GM23338 (cell line): ENCODE results near the gene GTF3C2. TPM values are rescaled to one million over a fixed set of nuclear protein-coding genes. Genes with fewer than 3 reads are reported as not detected.

Experiments
- ATAC-seq: fragments of 200-7000 bp; cut with Tn5 transposase; 3 replicates; pipeline ENCODE4 v1.9.1; 2020
- DNase-seq: peaks from one replicate; pipeline ENCODE4 v3.0.0-alpha.2; 2015; ENCODE audit warnings: low spot score
- H2AFZ ChIP-seq: fragments of 200-600 bp; sonication (generic); 2 replicates; pipeline ENCODE4 v1.8.0; 2016; ENCODE audit warnings: antibody characterized with exemption, mild to moderate bottlenecking, moderate library complexity
- H3F3A ChIP-seq: fragments of 200-600 bp; sonication (generic); replicated peaks from 2 replicates; pipeline ENCODE4 v1.8.0; 2017; ENCODE audit warnings: antibody characterized with exemption, mixed run types, low read depth
- H3K27ac ChIP-seq: fragments of 200-600 bp; sonication (generic); 2 replicates; pipeline ENCODE4 v1.6.1; 2016; ENCODE audit warnings: low read depth
- H3K27me3 ChIP-seq: fragments of 200-600 bp; sonication (generic); 2 replicates; pipeline ENCODE4 v1.8.0; 2016; ENCODE audit warnings: mild to moderate bottlenecking, mixed run types, moderate library complexity; ENCODE audit not compliant: insufficient read depth
- H3K36me3 ChIP-seq: fragments of 200-600 bp; sonication (generic); 2 replicates; pipeline ENCODE4 v1.8.0; 2016; ENCODE audit warnings: mild to moderate bottlenecking; ENCODE audit not compliant: insufficient read depth
- H3K4me1 ChIP-seq: fragments of 200-600 bp; sonication (generic); 2 replicates; pipeline ENCODE4 v1.8.0; 2016; ENCODE audit warnings: mild to moderate bottlenecking, moderate library complexity; ENCODE audit not compliant: insufficient read depth
- H3K4me2 ChIP-seq: fragments of 200-600 bp; sonication (generic); 2 replicates; pipeline ENCODE4 v1.7.1; 2017; ENCODE audit warnings: mixed run types
- H3K4me3 ChIP-seq: fragments of 200-600 bp; sonication (generic); 2 replicates; pipeline ENCODE4 v1.6.1; 2016; ENCODE audit warnings: mixed run types
- H3K79me2 ChIP-seq: fragments of 200-600 bp; sonication (generic); replicated peaks from 2 replicates; pipeline ENCODE4 v1.8.0; 2017; ENCODE audit warnings: mild to moderate bottlenecking; ENCODE audit not compliant: insufficient read depth
- H3K9me2 ChIP-seq: fragments of 200-600 bp; sonication (generic); 2 replicates; pipeline ENCODE4 v1.8.0; 2017; ENCODE audit not compliant: insufficient read depth
- H4K20me1 ChIP-seq: fragments of 200-600 bp; sonication (generic); replicated peaks from 2 replicates; pipeline ENCODE4 v1.8.0; 2017; ENCODE audit warnings: mild to moderate bottlenecking; ENCODE audit not compliant: insufficient read depth
- H3K27ac Mint-ChIP-seq: 2 replicates; pipeline ENCODE4 v1.8.0; 2020; ENCODE audit warnings: inconsistent platforms, mild to moderate bottlenecking, moderate library complexity, mixed read lengths
- H3K27me3 Mint-ChIP-seq: 3 replicates; pipeline ENCODE4 v1.8.0; 2022; ENCODE audit warnings: low read depth, mild to moderate bottlenecking, moderate library complexity, mixed read lengths, inconsistent platforms; ENCODE audit not compliant: insufficient read depth, poor library complexity
- H3K36me3 Mint-ChIP-seq: 3 replicates; pipeline ENCODE4 v1.8.0; 2021; ENCODE audit warnings: low read depth, mild to moderate bottlenecking, inconsistent platforms, moderate library complexity, mixed read lengths
- H3K4me1 Mint-ChIP-seq: 3 replicates; pipeline ENCODE4 v1.8.0; 2020; ENCODE audit warnings: mild to moderate bottlenecking, inconsistent platforms, mixed read lengths
- H3K4me3 Mint-ChIP-seq: 3 replicates; pipeline ENCODE4 v1.8.0; 2021; ENCODE audit warnings: moderate library complexity, mild to moderate bottlenecking, inconsistent platforms, mixed read lengths
- H3K9me3 Mint-ChIP-seq: 3 replicates; pipeline ENCODE4 v1.8.0; 2020; ENCODE audit warnings: moderate library complexity, mild to moderate bottlenecking, inconsistent platforms, mixed read lengths
- CREB1 ChIP-seq: fragments of 250-450 bp; sonication (Bioruptor Pico); IDR thresholded peaks from 2 replicates; pipeline ENCODE4 v1.5.0; 2020; ENCODE audit warnings: low read depth, mild to moderate bottlenecking, moderate library complexity
- EZH2 ChIP-seq: fragments of 200-600 bp; sonication (generic); IDR thresholded peaks from one replicate; pipeline ENCODE4 v1.8.0; 2017; ENCODE audit warnings: antibody characterized with exemption, mild to moderate bottlenecking, low read depth; ENCODE audit not compliant: unreplicated experiment
- EZH2phosphoT487 ChIP-seq: fragments of 200-600 bp; sonication (generic); IDR thresholded peaks from one replicate; pipeline ENCODE4 v1.8.1; 2018; ENCODE audit warnings: antibody characterized with exemption; ENCODE audit not compliant: unreplicated experiment
- JUNB ChIP-seq: IDR thresholded peaks from one replicate; pipeline ENCODE4 v1.6.1; 2016; ENCODE audit warnings: antibody characterized with exemption; ENCODE audit not compliant: unreplicated experiment
- NANOG ChIP-seq: IDR thresholded peaks from 2 replicates; pipeline ENCODE4 v1.6.1; 2016; ENCODE audit warnings: antibody characterized with exemption, borderline replicate concordance
- POLR2AphosphoS5 ChIP-seq: IDR thresholded peaks from 2 replicates; pipeline ENCODE4 v1.6.1; 2016; ENCODE audit warnings: antibody characterized with exemption, low read depth
- STAT1 ChIP-seq: IDR thresholded peaks from one replicate; pipeline ENCODE4 v1.6.1; 2016; ENCODE audit warnings: antibody characterized with exemption; ENCODE audit not compliant: unreplicated experiment
- ZNF114 ChIP-seq: fragments of 250-450 bp; sonication (Bioruptor Pico); IDR thresholded peaks from 2 replicates; pipeline ENCODE4 v1.5.0; 2020; ENCODE audit warnings: mild to moderate bottlenecking, moderate library complexity
- ZNF331 ChIP-seq: fragments of 250-450 bp; sonication (Bioruptor Pico); IDR thresholded peaks from 2 replicates; pipeline ENCODE4 v1.5.0; 2020; ENCODE audit warnings: low read depth, mild to moderate bottlenecking, moderate library complexity
- polyA plus RNA-seq: library from polyadenylated mRNA; unstranded; fragments of >200 nt; fragmentation: Nextera tagmentation; extraction: Ambion mirVana; gene quantifications from 2 replicates; pipeline ENCODE4 v1.2.1, GENCODE V29; 2016
- total RNA-seq: library from RNA; depleted of rRNA; stranded (reverse); fragments of >200 nt; shearing (Covaris generic); gene quantifications from 2 replicates; pipeline ENCODE4 v1.2.3, GENCODE V29; 2014
- TF ChIP-seq, protein P1 (sequence below): IDR thresholded peaks from one replicate; pipeline ENCODE4 v1.6.1; 2018; ENCODE audit warnings: antibody characterized with exemption; ENCODE audit not compliant: unreplicated experiment
- TF ChIP-seq, protein P2 (sequence below): IDR thresholded peaks from 2 replicates; pipeline ENCODE4 v1.6.1; 2016; ENCODE audit warnings: antibody characterized with exemption
- TF ChIP-seq, protein P3 (sequence below): fragments of 250-450 bp; sonication (Bioruptor Pico); IDR thresholded peaks from 2 replicates; pipeline ENCODE4 v1.5.0; 2020; ENCODE audit warnings: mild to moderate bottlenecking, moderate library complexity

The GTF3C2 gene
- total and polyA plus RNA-seq, 2 experiments from 2014 or later: 69.1 to 118 TPM

DNA sequence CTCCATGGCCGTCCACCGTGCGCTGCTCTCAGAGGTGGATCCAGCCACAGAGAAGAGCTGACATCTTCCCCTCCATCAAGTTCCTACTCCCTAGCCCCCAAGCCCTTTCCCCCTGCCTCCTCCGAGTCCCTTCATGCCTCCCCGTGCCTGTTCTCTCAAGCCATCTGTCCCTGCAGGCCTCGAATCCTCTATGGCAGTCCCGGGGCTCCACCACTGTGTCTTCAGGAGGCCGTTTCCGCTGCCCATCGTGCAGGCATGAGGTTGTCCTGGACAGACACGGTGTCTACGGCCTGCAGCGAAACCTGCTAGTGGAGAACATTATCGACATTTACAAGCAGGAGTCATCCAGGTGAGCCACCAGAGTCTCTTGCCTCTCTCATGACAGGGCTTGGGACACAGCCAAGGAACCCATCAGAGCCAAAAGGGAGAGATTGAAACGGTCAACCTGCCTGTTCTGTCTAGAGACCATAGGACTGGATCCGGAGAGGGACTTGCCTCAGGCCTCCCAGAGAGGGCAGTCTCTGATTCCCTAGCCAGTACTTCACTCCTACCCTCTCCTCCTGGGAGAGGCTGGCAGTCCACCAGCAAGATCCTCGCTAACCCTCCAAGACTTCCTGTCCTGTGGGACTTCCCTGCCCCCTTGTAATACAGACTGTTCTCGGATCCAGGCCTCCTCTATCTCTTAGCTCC lies 58.0 kb downstream of the GTF3C2 start (continued):
- TF ChIP-seq, protein P1, sequence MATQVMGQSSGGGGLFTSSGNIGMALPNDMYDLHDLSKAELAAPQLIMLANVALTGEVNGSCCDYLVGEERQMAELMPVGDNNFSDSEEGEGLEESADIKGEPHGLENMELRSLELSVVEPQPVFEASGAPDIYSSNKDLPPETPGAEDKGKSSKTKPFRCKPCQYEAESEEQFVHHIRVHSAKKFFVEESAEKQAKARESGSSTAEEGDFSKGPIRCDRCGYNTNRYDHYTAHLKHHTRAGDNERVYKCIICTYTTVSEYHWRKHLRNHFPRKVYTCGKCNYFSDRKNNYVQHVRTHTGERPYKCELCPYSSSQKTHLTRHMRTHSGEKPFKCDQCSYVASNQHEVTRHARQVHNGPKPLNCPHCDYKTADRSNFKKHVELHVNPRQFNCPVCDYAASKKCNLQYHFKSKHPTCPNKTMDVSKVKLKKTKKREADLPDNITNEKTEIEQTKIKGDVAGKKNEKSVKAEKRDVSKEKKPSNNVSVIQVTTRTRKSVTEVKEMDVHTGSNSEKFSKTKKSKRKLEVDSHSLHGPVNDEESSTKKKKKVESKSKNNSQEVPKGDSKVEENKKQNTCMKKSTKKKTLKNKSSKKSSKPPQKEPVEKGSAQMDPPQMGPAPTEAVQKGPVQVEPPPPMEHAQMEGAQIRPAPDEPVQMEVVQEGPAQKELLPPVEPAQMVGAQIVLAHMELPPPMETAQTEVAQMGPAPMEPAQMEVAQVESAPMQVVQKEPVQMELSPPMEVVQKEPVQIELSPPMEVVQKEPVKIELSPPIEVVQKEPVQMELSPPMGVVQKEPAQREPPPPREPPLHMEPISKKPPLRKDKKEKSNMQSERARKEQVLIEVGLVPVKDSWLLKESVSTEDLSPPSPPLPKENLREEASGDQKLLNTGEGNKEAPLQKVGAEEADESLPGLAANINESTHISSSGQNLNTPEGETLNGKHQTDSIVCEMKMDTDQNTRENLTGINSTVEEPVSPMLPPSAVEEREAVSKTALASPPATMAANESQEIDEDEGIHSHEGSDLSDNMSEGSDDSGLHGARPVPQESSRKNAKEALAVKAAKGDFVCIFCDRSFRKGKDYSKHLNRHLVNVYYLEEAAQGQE: no peak

- H3K4me1 ChIP-seq: peaks cover 4% of the 10 kb centered on the region; the same call in 1 of the 2 replicates
- no peaks in the 10 kb centered on the region for H3F3A ChIP-seq
- H3K36me3 Mint-ChIP-seq: no peaks in the 10 kb centered on the region
- H3K4me2 ChIP-seq: no peak overlapping the region
- no peaks in the 10 kb centered on the region for H3K79me2 ChIP-seq
- no peak overlapping the region for H3K27ac ChIP-seq
- peaks cover 3% of the 10 kb centered on the region for H3K27me3 Mint-ChIP-seq
- H3K4me3 ChIP-seq: no peak overlapping the region
- H3K4me1 Mint-ChIP-seq: peaks cover 6% of the 10 kb centered on the region; the same call in 1 of the 3 replicates
- H3K36me3 ChIP-seq: no peaks in the 10 kb centered on the region
- H3K9me2 ChIP-seq: no peaks in the 10 kb centered on the region
- no peak overlapping the region for H3K4me3 Mint-ChIP-seq
- no peaks in the 10 kb centered on the region for H4K20me1 ChIP-seq
- DNase-seq (no peak), ATAC-seq (no peak)
- no peaks in the 10 kb centered on the region for H3K9me3 Mint-ChIP-seq
- no peak overlapping the region for H3K27ac Mint-ChIP-seq
- H2AFZ ChIP-seq: no peak overlapping the region; the same call in 1 of the 2 replicates
- H3K27me3 ChIP-seq: no peaks in the 10 kb centered on the region
- TF ChIP-seq JUNB: no peak
- TF ChIP-seq EZH2phosphoT487: no peak
- TF ChIP-seq CREB1 (CRISPR knock-in tag): no peak
- TF ChIP-seq ZNF114 (CRISPR knock-in tag): no peak
- TF ChIP-seq ZNF331 (CRISPR knock-in tag): no peak
- no peak for TF ChIP-seq STAT1
- TF ChIP-seq, protein P2, sequence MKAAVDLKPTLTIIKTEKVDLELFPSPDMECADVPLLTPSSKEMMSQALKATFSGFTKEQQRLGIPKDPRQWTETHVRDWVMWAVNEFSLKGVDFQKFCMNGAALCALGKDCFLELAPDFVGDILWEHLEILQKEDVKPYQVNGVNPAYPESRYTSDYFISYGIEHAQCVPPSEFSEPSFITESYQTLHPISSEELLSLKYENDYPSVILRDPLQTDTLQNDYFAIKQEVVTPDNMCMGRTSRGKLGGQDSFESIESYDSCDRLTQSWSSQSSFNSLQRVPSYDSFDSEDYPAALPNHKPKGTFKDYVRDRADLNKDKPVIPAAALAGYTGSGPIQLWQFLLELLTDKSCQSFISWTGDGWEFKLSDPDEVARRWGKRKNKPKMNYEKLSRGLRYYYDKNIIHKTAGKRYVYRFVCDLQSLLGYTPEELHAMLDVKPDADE: no peak
- TF ChIP-seq, protein P3, sequence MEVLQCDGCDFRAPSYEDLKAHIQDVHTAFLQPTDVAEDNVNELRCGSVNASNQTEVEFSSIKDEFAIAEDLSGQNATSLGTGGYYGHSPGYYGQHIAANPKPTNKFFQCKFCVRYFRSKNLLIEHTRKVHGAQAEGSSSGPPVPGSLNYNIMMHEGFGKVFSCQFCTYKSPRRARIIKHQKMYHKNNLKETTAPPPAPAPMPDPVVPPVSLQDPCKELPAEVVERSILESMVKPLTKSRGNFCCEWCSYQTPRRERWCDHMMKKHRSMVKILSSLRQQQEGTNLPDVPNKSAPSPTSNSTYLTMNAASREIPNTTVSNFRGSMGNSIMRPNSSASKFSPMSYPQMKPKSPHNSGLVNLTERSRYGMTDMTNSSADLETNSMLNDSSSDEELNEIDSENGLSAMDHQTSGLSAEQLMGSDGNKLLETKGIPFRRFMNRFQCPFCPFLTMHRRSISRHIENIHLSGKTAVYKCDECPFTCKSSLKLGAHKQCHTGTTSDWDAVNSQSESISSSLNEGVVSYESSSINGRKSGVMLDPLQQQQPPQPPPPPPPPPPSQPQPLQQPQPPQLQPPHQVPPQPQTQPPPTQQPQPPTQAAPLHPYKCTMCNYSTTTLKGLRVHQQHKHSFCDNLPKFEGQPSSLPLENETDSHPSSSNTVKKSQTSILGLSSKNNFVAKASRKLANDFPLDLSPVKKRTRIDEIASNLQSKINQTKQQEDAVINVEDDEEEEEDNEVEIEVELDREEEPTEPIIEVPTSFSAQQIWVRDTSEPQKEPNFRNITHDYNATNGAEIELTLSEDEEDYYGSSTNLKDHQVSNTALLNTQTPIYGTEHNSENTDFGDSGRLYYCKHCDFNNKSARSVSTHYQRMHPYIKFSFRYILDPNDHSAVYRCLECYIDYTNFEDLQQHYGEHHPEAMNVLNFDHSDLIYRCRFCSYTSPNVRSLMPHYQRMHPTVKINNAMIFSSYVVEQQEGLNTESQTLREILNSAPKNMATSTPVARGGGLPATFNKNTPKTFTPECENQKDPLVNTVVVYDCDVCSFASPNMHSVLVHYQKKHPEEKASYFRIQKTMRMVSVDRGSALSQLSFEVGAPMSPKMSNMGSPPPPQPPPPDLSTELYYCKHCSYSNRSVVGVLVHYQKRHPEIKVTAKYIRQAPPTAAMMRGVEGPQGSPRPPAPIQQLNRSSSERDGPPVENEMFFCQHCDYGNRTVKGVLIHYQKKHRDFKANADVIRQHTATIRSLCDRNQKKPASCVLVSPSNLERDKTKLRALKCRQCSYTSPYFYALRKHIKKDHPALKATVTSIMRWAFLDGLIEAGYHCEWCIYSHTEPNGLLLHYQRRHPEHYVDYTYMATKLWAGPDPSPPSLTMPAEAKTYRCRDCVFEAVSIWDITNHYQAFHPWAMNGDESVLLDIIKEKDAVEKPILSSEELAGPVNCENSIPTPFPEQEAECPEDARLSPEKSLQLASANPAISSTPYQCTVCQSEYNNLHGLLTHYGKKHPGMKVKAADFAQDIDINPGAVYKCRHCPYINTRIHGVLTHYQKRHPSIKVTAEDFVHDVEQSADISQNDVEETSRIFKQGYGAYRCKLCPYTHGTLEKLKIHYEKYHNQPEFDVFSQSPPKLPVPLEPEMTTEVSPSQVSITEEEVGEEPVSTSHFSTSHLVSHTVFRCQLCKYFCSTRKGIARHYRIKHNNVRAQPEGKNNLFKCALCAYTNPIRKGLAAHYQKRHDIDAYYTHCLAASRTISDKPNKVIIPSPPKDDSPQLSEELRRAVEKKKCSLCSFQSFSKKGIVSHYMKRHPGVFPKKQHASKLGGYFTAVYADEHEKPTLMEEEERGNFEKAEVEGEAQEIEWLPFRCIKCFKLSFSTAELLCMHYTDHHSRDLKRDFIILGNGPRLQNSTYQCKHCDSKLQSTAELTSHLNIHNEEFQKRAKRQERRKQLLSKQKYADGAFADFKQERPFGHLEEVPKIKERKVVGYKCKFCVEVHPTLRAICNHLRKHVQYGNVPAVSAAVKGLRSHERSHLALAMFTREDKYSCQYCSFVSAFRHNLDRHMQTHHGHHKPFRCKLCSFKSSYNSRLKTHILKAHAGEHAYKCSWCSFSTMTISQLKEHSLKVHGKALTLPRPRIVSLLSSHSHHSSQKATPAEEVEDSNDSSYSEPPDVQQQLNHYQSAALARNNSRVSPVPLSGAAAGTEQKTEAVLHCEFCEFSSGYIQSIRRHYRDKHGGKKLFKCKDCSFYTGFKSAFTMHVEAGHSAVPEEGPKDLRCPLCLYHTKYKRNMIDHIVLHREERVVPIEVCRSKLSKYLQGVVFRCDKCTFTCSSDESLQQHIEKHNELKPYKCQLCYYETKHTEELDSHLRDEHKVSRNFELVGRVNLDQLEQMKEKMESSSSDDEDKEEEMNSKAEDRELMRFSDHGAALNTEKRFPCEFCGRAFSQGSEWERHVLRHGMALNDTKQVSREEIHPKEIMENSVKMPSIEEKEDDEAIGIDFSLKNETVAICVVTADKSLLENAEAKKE: no peak
- no peak for TF ChIP-seq NANOG
- TF ChIP-seq EZH2: no peak
- no peak for TF ChIP-seq POLR2AphosphoS5
These were observed 59.4 kb downstream of the GTF3C2 start for GRCh38 chr2:27297195-27297594.
